NOMO-1 (cell line): ENCODE measurements around the gene FAM174A.

Experiments used
- DNase-seq, 2 experiments: peaks; one replicate each; lab custom pipeline; 2025; ENCODE audit not compliant: unreplicated experiment in 2 of 2; lab: John Stamatoyannopoulos, UW

Gene FAM174A

GRCh38 chr5:100535060-100536005, at the start of gene FAM174A:
Gene FAM174A (plus strand): TSS chr5:100535374. CDS start chr5:100535531, 157 bp downstream.
- DNase-seq = peak; percentile 91 to 95

GRCh38 chr5:100493996-100494395, 41.2 kb upstream of the FAM174A start:
- no peak for DNase-seq

DNA sequence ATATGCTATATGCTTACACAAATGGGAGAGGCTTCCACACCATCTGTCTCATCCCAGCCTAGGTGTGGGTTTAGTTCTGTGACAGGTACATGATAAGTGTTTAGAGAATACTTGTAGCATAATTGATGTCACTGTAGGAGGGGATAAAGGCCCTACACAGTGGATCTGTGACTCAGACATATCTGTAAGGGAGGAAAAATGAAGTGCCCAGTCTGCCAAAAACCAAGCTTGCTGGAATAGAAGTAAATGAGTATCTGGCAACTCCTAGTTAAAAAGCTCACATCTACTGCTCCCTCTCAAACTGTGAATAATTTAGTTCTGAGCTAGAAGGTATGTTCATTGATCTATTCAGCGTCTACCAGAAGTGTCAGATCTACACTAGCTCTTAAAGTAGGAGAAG, 38.9 kb upstream of the FAM174A start:
- no peak for DNase-seq

GRCh38 chr5:100502684-100503083, 32.5 kb upstream of the FAM174A start:
- no peak for DNase-seq

GRCh38 chr5:100505984-100506670, 29.0 kb upstream of the FAM174A start:
- DNase-seq = peak; percentile 23 to 35

DNA sequence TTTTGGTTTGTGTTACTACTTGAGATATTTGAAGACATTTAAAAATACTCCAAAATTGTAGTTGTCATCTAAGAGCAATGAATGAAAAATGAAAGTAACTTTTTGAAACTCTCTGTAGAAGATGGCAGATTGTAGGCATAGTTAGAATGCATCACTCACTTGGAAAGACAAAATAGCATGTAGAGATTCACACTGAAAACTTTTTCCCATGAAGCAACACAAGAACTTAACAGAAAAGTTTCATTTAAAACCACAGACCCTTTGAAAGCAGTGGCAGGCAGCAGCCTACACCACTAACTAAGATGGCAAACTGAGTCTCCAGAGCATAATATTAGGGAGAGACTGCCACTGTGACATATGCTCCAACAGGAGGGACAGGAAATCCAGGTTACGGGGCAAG, 18.9 kb upstream of the FAM174A start:
- no peak for DNase-seq

GRCh38 chr5:100517301-100517974, 17.7 kb upstream of the FAM174A start:
- no peak for DNase-seq

- no peak for DNase-seq
Measured at GRCh38 chr5:100518377-100518776, 16.8 kb upstream of the FAM174A start.

DNA sequence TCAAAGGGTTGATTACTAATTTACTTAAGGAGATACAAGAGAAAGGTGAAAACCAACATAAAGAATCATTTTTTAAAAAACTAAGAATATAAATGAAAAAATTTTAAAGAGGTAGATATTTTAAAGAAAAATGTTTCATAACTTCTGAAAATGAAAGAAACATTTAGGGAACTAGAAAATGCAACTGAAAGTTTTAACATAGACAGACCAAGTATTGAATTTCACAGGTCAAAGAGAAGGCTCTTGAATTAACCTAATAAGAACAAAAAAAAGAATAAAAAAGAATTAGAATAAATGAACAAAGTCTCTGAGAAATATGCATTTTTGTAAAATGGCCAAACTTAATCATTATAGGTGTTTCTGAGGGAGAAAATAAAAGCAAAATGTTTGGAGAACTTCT, 16.1 kb upstream of the FAM174A start:
- no peak for DNase-seq

- DNase-seq = no peak
Measured at GRCh38 chr5:100520348-100520747, 14.8 kb upstream of the FAM174A start.

- DNase-seq = no peak
Measured at GRCh38 chr5:100537946-100538345, 2.8 kb downstream of the FAM174A start.

GRCh38 chr5:100539519-100539918, 4.3 kb downstream of the FAM174A start:
- no peak for DNase-seq

- DNase-seq = no peak
Measured at GRCh38 chr5:100542086-100542485, 6.9 kb downstream of the FAM174A start.

DNA sequence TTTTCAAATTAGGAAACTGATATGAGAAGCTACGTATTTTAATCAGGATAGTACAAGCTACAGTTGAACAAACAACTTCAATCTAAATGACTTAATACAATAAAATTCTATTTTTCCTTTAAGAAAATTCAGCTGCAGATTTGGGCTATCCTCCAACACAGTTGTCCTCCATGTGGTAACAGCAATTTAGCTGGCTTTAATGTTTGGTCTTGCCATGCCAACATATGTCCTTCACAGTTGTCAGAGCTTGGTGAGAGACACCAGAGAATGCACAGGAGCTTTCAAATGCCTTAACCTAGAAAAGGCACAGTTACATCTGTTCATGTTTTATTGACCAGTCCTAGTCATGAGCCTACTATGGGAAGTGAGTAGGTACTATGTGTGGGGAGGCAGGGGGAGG, 10.8 kb downstream of the FAM174A start:
- no peak for DNase-seq

- peak; percentile 69 to 90 for DNase-seq
Measured at GRCh38 chr5:100550531-100551051, 15.4 kb downstream of the FAM174A start.

- no peak for DNase-seq
Measured at GRCh38 chr5:100551183-100551582, 16.0 kb downstream of the FAM174A start.

DNA sequence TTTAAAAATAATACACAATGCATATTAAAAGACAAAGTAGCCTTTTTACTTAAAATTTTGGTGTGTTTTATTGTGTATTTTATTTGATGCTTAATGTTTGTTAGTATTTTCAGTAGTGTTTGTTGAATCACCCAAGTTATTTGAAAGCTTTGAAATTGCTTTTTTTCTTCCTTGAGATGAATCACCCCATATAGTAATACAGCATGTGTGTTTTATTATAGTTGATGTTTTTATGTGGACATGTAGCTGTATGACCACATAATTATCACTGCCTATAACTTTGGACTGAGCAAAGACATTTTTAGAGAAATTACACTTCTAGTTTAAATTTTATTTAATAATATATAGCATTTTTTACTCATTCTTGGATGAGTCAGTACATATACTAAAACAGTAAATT, 18.0 kb downstream of the FAM174A start:
- no peak for DNase-seq

GRCh38 chr5:100560860-100561259, 25.7 kb downstream of the FAM174A start:
- DNase-seq = no peak

DNA sequence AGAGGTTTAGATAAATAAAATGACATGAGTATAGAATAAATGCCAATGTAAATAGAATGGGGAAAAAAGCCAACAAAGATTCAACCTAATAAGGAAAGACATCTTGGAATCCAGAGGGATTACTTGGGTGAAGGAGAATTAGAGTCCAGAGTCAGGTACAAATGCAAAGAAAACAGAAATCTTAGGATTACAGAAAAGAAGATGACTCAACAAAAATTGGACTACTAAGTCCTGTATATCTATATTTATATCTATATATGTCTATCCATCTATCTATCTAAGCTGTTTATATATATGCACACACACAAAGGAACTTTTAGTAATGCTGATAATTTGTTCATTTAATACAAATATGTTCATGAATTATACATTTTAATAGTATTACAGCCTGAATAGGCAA, 27.6 kb downstream of the FAM174A start:
- DNase-seq = no peak

DNA sequence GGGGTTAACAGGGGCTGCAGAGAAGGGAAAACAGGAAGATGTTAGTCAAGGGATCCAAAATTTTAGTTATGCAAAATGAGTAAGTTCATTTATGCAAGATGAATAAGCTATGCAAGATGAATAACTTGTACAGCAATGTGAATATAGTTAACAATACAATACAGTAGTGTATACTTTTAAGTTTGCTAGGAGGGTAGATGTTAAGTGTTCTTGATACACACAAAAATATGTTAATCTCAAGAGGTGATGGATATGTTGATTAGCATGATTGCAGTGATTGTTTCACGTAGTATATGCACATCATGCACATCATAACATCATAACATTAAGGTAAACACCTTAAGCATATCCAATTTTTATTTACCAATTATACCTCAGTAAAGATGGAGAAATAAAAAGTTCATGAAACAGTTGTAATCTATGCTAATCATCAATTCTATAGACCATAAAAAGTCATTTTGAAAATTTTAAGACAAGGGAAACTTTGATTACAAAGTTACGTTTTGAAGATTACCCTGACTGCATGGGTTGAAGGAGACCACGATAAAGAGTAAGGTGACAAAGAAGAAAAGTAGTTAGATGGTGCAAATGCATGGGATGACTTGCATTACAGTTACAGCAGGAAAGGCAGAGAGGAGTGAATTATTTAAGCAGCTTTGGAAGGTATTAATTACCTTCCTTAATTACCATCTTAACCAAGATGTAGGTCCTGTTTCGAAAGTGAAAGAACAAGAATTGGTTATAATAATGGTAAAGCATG, 31.4 kb downstream of the FAM174A start:
- no peak for DNase-seq
